ENCODE results near the gene KCNE1.
"Not testable (repeated sequence)": the region's sequence is repeated elsewhere in the genome, so short reads cannot be mapped to it uniquely, and the experiment has no call there.

The KCNE1 gene

DNA sequence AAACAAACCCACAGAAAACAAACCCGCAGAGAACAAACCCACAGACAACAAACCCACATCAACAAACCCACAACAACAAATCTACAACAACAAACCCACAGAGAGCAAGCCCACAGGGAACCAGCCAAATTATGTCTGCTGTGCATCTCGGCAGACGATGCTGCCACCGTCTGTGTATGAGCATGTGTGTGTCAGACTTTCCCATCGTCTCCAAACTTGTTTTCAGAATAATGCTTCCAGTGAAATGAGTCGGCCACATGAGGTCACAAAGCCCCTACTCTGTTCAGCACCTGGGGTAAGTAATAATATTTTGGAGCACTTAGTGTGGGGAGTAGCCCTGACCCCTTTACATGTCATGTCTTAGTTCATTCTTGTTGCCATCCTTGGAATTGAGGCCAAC lies 105.9 kb downstream of the KCNE1 start:
- DNase-seq, result not testable (repeated sequence)

- not testable (repeated sequence) for DNase-seq
Measured at GRCh38 chr21:34405686-34406085, 106.3 kb downstream of the KCNE1 start.

GRCh38 chr21:34404742-34405141 lies 107.3 kb downstream of the KCNE1 start:
- not testable (repeated sequence) for DNase-seq

GRCh38 chr21:34400522-34400921 lies 111.5 kb downstream of the KCNE1 start:
- not testable (repeated sequence) for DNase-seq
